Measurements from ENCODE around the gene STEAP1B. TPM values are rescaled to one million over a fixed set of nuclear protein-coding genes. Genes with fewer than 3 reads are reported as not detected.

The STEAP1B gene
- total RNA-seq, 4 donors from 2014 or later, result 1.3 to 4.4 (median 2.0) TPM; not detected in 1

- TF ChIP-seq CTCF (IDR thresholded peaks at IDR 0.05), result no peak
- DNase-seq (ENCODE audit: low spot score) (no peak), ATAC-seq (ENCODE audit: low FRiP score) (no peak)
Measured at GRCh38 chr7:22393913-22394729, 105.9 kb downstream of the STEAP1B start.

GRCh38 chr7:22390516-22390915 is 109.5 kb downstream of the STEAP1B start:
- no peak for TF ChIP-seq CTCF (IDR thresholded peaks at IDR 0.05)
- ATAC-seq (ENCODE audit: low FRiP score) (no peak), DNase-seq (ENCODE audit: low spot score) (no peak)

- no peak for ATAC-seq (ENCODE audit: low FRiP score)
- no peak for TF ChIP-seq CTCF (IDR thresholded peaks at IDR 0.05)
- DNase-seq (ENCODE audit: low spot score), result no peak
Measured at GRCh38 chr7:22389892-22390291, 110.1 kb downstream of the STEAP1B start.

GRCh38 chr7:22387583-22387982 is 112.4 kb downstream of the STEAP1B start:
- no peak for TF ChIP-seq CTCF (IDR thresholded peaks at IDR 0.05)
- no peak for ATAC-seq (ENCODE audit: low FRiP score)
- DNase-seq (ENCODE audit: low spot score), result no peak

GRCh38 chr7:22386865-22387264 is 113.1 kb downstream of the STEAP1B start:
- ATAC-seq (ENCODE audit: low FRiP score), result no peak
- TF ChIP-seq CTCF (IDR thresholded peaks at IDR 0.05), result no peak
- DNase-seq (ENCODE audit: low spot score), result no peak

DNA sequence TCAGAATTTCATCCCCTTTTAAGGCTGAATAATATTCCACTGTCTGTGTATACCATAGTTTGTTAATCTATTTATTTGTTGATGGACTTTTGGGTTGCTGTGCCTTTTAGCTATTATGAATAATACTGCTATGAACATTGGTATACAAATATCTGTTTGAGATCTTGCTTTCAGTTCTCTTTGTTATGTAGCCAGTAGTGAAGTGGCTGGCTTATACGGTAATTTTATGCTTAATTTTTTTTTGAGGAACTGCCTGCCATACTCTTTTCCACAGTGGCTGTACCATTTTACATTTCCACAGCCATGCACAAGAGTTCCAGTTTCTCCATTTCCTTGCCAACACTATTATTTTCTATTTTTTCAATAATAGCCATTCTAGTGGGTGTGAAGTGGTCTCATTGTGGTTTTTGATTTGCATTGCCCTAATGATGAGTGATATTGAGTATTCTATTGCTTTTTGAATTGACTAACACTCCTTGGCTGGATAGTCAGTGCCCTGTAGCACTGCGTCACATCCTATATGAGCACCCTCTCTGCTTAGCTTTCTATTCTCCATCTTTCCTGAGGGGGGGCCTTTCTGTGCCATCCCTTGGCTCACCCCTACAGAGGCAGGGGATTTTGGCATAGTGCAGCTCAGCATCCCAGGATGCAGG is 113.7 kb downstream of the STEAP1B start:
- no peak for DNase-seq (ENCODE audit: low spot score)
- no peak for TF ChIP-seq CTCF (IDR thresholded peaks at IDR 0.05)
- no peak for ATAC-seq (ENCODE audit: low FRiP score)

DNA sequence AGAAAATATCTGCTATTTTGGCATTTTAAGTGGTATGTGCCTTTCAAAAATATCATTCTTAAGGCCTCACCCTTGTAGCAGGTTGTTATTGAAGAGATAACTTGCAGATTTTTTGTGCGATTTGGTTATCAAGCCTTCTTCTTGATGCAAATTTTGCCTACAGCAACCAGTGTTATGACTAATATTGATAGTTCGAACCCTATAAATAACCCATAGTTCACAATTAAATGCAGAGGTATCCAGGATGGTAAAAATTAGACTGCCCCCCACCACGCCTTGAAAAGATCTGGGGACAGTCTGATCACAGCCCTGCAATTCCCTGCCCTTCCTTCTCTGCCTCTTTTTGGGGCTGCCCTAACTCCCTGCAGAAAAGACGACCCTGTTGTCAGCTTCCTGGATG is 114.7 kb downstream of the STEAP1B start:
- TF ChIP-seq CTCF (IDR thresholded peaks at IDR 0.05), result no peak
- no peak for ATAC-seq (ENCODE audit: low FRiP score)
- no peak for DNase-seq (ENCODE audit: low spot score)
